Upper lobe of right lung (tissue), 1 donor: ENCODE data around the gene BRICD5. TPM values are rescaled to one million over a fixed set of nuclear protein-coding genes. Genes with fewer than 3 reads are reported as not detected.

Experiments
- ATAC-seq: fragments of 200-7000 bp; cut with Tn5 transposase; one replicate; pipeline ENCODE4 v1.9.1; 2020; ENCODE audit warnings: mild to moderate bottlenecking, moderate library complexity
- DNase-seq: peaks from one replicate; pipeline ENCODE4 v3.0.0-alpha.2; 2020
- H3K27ac ChIP-seq: fragments of 200-600 bp; one replicate; pipeline ENCODE4 v1.8.0; 2022
- H3K27me3 ChIP-seq: fragments of 200-600 bp; one replicate; pipeline ENCODE4 v1.8.0; 2022; ENCODE audit warnings: mild to moderate bottlenecking
- H3K36me3 ChIP-seq: fragments of 200-600 bp; one replicate; pipeline ENCODE4 v1.8.0; 2022
- H3K4me1 ChIP-seq: fragments of 200-600 bp; one replicate; pipeline ENCODE4 v1.8.0; 2022
- H3K4me3 ChIP-seq: fragments of 200-600 bp; one replicate; pipeline ENCODE4 v1.8.0; 2022; ENCODE audit warnings: mild to moderate bottlenecking
- H3K9me3 ChIP-seq: fragments of 200-600 bp; one replicate; pipeline ENCODE4 v1.8.0; 2022
- intact Hi-C: fragments of 100-400 bp; cut with DNase I; formaldehyde crosslinking; loops from one replicate; pipeline ENCODE4 v1.11.0; 2022
- total RNA-seq: library from RNA; stranded (reverse); fragmentation: NEBNext Ultra II Directional; extraction: Animal tissue kit (Norgen Biotek cat#: 25700); gene quantifications from one replicate; pipeline ENCODE4 v1.2.1, GENCODE V29; 2021
- TF ChIP-seq, protein P1 (sequence below): fragments of 200-600 bp; IDR thresholded peaks from one replicate; pipeline ENCODE4 v1.8.0; 2022; ENCODE audit warnings: antibody characterized with exemption
- donor health status: DM: no; HTN: yes; CAD: no; lungs with severe emphysema.

The BRICD5 gene
- total RNA-seq, 1 donor from 2014 or later = 7.5 TPM

- H3K27ac ChIP-seq = no peak overlapping the region
- intact Hi-C loops = no loop called here
- DNase-seq = no peak
- H3K4me1 ChIP-seq = no peaks in the 10 kb centered on the region
- no peak overlapping the region for H3K4me3 ChIP-seq
- ATAC-seq = no peak
- no peaks in the 10 kb centered on the region for H3K9me3 ChIP-seq
- TF ChIP-seq, protein P1, sequence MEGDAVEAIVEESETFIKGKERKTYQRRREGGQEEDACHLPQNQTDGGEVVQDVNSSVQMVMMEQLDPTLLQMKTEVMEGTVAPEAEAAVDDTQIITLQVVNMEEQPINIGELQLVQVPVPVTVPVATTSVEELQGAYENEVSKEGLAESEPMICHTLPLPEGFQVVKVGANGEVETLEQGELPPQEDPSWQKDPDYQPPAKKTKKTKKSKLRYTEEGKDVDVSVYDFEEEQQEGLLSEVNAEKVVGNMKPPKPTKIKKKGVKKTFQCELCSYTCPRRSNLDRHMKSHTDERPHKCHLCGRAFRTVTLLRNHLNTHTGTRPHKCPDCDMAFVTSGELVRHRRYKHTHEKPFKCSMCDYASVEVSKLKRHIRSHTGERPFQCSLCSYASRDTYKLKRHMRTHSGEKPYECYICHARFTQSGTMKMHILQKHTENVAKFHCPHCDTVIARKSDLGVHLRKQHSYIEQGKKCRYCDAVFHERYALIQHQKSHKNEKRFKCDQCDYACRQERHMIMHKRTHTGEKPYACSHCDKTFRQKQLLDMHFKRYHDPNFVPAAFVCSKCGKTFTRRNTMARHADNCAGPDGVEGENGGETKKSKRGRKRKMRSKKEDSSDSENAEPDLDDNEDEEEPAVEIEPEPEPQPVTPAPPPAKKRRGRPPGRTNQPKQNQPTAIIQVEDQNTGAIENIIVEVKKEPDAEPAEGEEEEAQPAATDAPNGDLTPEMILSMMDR = no peak
- H3K27me3 ChIP-seq = no peaks in the 10 kb centered on the region
- H3K36me3 ChIP-seq = no peaks in the 10 kb centered on the region
Measured at GRCh38 chr16:2186505-2186904, 24.2 kb downstream of the BRICD5 start.

- no peak overlapping the region for H3K4me3 ChIP-seq
- intact Hi-C loops = no loop called here
- no peak overlapping the region for H3K27ac ChIP-seq
- no peaks in the 10 kb centered on the region for H3K36me3 ChIP-seq
- H3K27me3 ChIP-seq = no peaks in the 10 kb centered on the region
- H3K4me1 ChIP-seq = no peaks in the 10 kb centered on the region
- TF ChIP-seq, protein P1 = no peak
- ATAC-seq (no peak), DNase-seq (no peak)
- H3K9me3 ChIP-seq = no peaks in the 10 kb centered on the region
Measured at GRCh38 chr16:2186064-2186463, 24.6 kb downstream of the BRICD5 start.

- Histone ChIP-seq H3K36me3 (no peaks in the 10 kb centered on the region), H3K4me3 (no peak overlapping the region), H3K27ac (no peak overlapping the region), H3K4me1 (no peaks in the 10 kb centered on the region), H3K9me3 (no peaks in the 10 kb centered on the region), H3K27me3 (no peaks in the 10 kb centered on the region)
- TF ChIP-seq, protein P1 = no peak
- DNase-seq = no peak
- intact Hi-C loops = no loop called here
- no peak for ATAC-seq
Measured at GRCh38 chr16:2184962-2185361, 25.7 kb downstream of the BRICD5 start.

DNA sequence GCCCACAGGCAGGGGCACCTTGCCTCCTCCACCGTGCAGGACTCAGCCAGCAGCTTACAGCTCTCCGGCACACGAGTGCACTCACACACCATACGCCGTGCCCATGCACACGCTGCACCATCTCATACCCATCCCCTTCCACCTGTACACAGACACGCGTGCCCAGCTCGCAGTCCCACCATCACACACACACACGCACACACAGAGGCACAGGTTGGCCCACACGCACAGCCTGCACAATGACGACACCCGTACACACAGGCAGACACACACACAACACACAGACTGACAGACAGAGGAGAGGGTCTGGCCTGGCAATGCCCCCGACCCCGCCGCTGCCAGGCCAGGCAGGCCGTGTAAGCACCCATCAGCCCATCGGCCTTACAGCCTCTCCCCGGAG lies 26.3 kb downstream of the BRICD5 start:
- H3K4me3 ChIP-seq = no peak overlapping the region
- ATAC-seq (no peak), DNase-seq (no peak)
- TF ChIP-seq, protein P1 = no peak
- H3K27ac ChIP-seq = no peak overlapping the region
- no peaks in the 10 kb centered on the region for H3K9me3 ChIP-seq
- H3K4me1 ChIP-seq = no peaks in the 10 kb centered on the region
- no peaks in the 10 kb centered on the region for H3K27me3 ChIP-seq
- intact Hi-C loops = no loop called here
- H3K36me3 ChIP-seq = no peaks in the 10 kb centered on the region

DNA sequence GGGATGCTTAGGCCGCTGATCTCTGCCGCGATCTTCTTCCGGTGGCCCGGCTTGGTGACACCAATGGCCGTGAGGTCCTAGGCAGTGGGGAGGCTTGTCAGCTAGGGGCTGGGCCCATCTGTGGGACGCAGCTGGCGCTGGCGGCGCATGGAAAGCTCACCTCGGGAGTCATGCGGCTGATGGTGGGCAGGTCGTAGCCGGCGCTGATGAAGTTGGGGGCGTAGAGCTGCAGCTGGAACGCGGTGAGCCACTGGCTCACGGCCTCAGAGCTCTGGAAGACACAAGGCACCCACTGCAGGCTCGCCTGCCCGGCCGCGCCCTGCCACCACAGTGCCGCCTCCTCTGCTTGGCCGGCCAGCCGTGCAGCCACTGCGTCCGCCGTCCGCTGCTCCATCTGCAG lies 27.0 kb downstream of the BRICD5 start:
- TF ChIP-seq, protein P1 = no peak
- DNase-seq (no peak), ATAC-seq (no peak)

GRCh38 chr16:2181952-2182351 lies 28.7 kb downstream of the BRICD5 start:
- H3K9me3 ChIP-seq = no peaks in the 10 kb centered on the region
- no peaks in the 10 kb centered on the region for H3K27me3 ChIP-seq
- DNase-seq (no peak), ATAC-seq (no peak)
- intact Hi-C loops = no loop called here
- H3K36me3 ChIP-seq = no peaks in the 10 kb centered on the region
- no peak overlapping the region for H3K27ac ChIP-seq
- TF ChIP-seq, protein P1 = no peak
- H3K4me3 ChIP-seq = no peak overlapping the region
- H3K4me1 ChIP-seq = no peaks in the 10 kb centered on the region

More for the DNA sequence above, 27.0 kb downstream of the BRICD5 start:
- intact Hi-C loops = no loop called here
- H3K4me3 ChIP-seq = no peak overlapping the region
- H3K36me3 ChIP-seq = no peaks in the 10 kb centered on the region
- no peaks in the 10 kb centered on the region for H3K4me1 ChIP-seq
- H3K27me3 ChIP-seq = no peaks in the 10 kb centered on the region
- no peaks in the 10 kb centered on the region for H3K9me3 ChIP-seq
- H3K27ac ChIP-seq = no peak overlapping the region
